ENCODE data around the gene MYL4.
"Not testable (repeated sequence)": the region's sequence is repeated elsewhere in the genome, so short reads cannot be mapped to it uniquely, and the experiment has no call there.

Gene MYL4

GRCh38 chr17:47222047-47222446 lies 12.9 kb downstream of the MYL4 start:
- DNase-seq = no peak

DNA sequence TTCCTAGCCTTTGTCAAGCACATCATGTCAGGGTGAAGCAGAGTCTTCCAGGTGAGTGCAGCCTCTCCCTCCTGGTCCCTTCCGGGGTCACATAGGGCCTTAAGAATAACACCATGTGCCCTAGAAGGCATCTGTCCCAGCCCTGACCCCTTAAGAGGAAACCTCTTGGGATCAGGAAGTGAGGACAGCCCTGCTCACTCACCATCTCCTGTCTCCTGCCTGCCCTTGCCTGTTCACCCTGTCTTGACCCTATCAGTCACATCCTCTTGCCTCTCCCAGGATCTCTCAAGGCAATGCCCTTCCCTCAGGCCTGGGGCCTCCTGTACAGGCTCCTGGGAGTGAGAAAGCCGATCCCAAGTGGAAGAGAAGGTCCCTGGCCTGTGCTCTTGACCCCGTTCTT lies 13.9 kb downstream of the MYL4 start:
- DNase-seq = no peak

DNA sequence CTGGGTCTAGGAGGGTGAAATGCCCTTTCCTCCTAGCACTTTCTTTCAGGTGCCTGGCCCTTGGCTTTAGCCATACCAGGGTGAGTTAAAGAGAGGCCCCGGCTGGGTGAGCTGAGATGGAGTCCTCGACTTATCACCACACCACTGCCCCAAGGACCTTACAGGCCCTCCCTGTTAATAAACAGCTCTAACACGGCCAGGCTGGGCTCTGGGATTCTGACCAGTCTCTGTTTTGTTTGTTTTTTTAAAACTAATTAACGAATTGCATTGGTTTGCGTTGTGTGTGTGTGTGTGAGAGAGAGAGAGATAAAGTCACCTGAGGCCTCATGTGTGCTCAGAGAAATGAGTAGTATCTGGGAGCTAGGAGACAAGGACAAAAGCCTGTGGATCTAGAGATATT lies 14.3 kb downstream of the MYL4 start:
- DNase-seq = no peak

- not testable (repeated sequence) for DNase-seq
These were observed 14.9 kb downstream of the MYL4 start for GRCh38 chr17:47224077-47224476.

DNA sequence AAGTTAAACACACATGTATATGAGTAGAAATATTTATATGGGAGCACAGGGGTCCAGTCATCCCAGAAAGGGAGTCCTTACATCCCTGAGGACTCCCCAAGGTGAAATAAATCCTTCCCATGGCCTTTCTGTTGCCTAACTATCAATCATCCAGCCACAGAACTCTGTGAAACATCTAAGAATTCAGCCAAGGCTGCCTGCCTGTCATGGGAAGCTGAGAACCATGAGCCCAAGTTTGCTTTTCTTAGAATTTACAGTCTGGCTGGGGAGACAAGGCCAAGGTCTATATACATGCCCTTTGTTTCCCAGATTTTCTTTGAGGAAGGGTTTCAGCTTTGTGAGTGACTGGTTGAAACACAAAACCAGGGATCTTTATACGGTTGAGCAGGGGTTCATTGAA lies 15.8 kb downstream of the MYL4 start:
- DNase-seq = no peak

DNA sequence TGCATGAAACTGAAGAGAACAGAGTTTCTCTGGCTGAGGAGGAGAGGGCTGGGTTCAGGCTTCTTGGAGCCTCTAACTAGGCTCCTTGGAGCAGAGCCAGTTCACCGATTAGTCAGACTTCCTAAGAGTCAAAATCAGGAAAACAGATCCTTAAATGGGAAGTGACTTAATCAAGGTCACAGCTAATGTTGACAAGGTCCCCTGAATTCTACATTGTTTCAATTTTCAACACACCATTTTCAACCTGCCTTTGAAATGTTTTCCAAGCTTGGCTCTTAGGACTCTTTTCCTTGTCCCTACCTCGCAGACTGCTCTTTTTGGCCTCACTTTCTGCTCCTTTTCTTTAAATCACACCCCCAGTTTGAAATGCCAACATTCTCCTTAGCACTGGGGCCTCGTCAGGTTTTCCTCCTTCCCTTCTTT lies 16.3 kb downstream of the MYL4 start:
- DNase-seq = no peak

DNA sequence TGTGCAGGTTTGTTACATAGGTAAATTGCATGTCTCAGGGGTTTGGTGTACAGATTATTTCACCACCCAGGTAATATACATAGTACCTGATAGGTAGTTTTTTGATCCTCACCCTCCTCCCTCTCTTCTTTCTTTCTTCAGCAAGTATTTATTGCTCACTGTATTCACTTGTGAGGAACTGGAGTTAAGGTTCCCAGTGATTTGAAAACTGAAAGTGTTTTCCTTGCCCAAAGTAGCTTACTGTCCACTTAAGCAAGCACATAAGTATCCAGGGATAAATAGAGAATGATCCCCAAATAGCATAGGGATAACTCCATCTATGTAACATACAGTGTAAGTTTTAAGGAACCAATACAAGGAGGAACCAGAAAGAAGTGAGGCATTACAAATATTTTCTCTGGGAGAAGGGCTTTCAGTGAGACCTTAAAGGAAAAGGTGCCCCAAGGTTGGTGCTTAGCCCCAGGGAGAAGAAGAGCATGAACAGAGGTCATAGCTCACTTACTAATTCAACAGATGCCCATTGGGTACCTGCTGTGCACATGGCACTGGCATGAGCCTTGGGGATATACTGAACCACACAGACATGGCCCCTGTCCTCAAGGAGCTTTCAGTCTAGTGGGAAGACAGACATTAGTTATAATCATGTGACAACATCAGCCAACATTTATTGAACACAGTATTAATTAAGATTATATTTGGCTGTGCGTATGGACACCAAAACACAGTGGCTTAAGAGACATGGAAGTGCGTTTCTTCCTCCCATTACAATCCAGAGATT lies 17.0 kb downstream of the MYL4 start:
- no peak for DNase-seq

DNA sequence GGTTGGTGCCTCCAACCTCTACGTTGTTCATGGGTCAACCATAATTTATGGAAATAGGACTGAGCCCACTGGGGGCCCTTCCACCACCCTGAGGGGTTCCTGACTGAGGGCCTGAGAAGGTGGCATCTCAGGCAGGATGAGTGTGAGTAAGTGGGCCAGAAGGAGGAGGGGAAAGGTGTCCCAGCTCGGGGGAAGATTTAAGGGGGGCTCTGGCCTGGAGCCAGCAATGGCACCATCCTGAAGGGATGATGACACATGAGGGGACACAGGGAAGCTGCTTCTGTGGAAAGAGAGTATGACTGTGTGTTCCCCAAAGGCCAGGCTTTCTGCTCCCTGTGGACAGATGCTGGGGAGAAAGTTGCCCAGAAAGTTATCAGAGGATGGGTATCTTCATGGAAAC lies 18.7 kb downstream of the MYL4 start:
- DNase-seq = no peak

DNA sequence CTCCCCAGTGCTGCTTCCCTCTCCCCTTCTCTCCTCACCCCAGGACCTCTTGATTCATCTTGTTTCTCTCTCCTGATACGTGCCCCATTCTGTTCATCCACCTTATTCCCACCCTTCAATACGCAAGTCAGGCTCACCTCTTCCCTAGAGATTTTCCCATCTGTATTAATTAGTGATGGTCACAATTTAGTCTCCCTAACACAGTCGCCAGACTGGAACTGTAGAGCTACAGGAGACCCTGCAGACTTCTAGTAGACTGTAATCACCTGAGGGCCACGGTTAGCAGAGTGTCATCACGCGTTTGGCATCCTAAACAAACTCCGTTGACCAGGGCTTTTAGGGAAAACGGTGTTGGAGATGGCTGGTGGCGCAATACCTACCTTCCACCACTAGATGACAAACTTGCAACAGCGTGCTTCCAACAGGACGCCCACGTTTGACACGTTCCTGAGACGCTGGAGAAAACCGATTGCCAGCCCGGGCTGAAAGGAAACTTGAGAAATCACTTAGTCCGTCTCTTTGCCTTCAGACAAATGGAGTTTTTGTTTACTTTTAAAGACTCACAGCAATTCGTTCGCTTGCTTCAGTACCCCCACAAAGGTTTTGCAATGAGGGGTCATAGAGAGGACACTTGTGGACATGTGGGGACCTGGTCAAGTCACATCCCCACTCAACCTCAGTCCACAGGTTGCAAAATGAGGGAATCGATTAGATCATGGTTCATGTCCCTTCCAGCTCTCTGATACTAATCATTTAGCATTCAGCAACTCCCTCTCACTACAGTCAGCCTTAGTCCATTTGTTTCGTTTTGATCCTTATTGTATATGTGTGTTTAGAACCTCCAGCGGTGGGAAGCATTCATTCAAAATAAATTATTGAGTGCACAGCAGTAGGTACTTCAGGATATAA lies 20.6 kb downstream of the MYL4 start:
- DNase-seq = peak; percentile 90

DNA sequence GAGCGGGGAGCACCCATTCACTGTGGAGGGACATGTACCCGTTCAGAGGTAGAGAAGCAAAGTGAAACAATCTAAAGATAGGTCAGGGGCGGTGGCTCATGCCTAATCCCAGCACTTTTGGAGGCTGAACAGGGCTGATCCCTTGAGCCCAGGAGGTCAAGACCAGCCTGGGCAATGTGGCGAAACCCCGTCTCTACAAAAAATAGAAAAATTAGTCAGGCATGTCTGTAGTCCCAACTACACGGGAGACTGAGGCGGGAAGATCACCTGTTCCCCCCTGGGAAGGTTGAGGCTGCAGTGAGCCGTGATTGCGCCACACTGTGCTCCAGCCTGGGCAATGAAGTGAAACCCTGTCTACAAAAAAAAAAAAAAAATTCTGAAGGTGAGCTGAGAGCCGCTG lies 21.7 kb downstream of the MYL4 start:
- no peak for DNase-seq

- DNase-seq = no peak
These were observed 22.2 kb downstream of the MYL4 start for GRCh38 chr17:47231334-47231733.

DNA sequence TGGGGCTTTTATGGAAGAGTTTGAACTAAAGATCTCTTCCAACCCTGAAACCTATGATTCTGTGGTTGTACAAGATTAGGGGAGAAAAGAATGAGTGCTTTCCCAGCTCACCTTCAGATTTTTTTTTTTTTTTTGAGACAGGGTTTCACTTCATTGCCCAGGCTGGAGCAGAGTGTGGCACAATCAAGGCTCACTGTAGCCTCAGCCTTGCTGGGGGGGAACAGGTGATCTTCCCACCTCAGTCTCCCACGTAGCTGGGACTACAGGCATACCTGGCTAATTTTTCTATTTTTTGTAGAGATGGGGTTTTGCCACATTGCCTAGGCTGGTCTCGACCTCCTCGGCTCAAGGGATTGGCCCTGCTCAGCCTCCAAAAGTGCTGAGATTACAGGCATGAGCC lies 22.7 kb downstream of the MYL4 start:
- no peak for DNase-seq

- DNase-seq = no peak
These were observed 23.3 kb downstream of the MYL4 start for GRCh38 chr17:47232465-47232864.

- DNase-seq = no peak
These were observed 26.4 kb downstream of the MYL4 start for GRCh38 chr17:47235506-47235905.

- DNase-seq = no peak
These were observed 26.8 kb downstream of the MYL4 start for GRCh38 chr17:47235923-47236322.

DNA sequence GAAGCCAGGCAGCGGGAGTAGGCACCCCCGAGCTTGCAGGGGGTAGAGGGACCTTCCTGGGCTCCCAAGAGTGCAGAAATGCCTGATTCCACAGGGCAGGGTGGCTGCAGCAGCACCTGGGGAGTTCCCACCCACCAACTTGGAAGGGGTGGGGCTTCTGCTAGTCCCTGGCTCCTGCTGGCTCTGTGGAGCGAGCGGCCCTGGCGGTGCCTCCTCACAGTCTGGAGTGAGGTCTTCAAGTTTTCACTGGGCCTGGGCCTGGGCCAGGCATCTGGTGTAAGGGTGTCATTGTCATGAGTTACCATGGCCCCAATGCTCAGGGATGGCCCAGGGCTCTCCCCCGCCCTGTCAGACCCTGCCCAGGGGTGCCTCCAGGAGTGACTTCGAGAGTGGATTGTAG lies 28.7 kb downstream of the MYL4 start:
- DNase-seq = no peak

GRCh38 chr17:47238321-47239010 lies 29.3 kb downstream of the MYL4 start:
- no peak for DNase-seq

DNA sequence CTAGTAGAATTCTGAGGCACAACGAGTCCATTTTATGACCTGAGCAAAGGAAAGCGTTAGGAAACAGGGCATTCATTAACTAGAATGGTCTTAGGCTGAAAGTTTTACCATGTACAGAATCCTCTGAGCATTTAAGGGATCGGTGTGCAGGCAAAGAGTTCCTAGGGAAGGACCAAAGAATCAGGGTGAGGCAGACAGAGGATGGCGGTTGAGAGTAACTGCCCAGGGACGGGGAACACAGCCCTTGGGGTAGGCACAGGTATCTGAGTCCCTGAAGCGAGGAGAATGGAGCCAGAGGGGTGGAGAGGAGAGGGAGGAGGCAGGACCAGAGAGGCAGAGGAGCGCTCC lies 30.4 kb downstream of the MYL4 start:
- no peak for DNase-seq

GRCh38 chr17:47239967-47240651 lies 31.0 kb downstream of the MYL4 start:
- peak; percentile 76 for DNase-seq

GRCh38 chr17:47240806-47241205 lies 31.7 kb downstream of the MYL4 start:
- DNase-seq = no peak

DNA sequence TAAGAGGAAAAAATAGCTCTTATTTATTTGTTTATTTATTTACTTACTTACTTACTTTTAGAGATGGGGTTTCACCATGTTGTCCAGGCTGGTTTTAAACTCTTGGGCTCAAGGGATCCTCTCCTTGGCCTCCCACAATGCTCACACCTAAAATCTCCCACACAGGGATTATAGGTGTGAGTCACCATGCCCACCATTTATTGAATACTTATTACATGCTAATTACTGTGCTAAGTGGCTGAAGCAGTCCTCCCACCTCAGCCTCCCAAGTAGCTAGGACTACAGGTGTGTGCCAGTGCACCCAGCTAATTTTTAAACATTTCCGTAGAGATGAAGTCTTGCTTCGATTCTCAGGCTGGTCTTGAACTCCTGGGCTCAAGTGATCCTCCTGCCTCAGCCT lies 33.5 kb downstream of the MYL4 start:
- DNase-seq = no peak

GRCh38 chr17:47243737-47244598 lies 34.8 kb downstream of the MYL4 start:
- DNase-seq = no peak
